DND-41 (cell line): Measurements from ENCODE around the gene ISCU.
A peak's percentile ranks its signal among the peaks of the same experiment; 100 is the strongest.

Source experiments
- CTCF ChIP-seq: IDR thresholded peaks from 2 replicates; pipeline ENCODE4 v1.5.1; 2012; ENCODE audit warnings: borderline replicate concordance, low read length, moderate library complexity, mild to moderate bottlenecking; ENCODE audit not compliant: poor library complexity, severe bottlenecking; ENCODE audit errors: extremely low read depth
- EZH2 ChIP-seq: IDR thresholded peaks from 3 replicates; pipeline ENCODE4 v1.6.1; 2012; ENCODE audit warnings: borderline replicate concordance, low read depth, mild to moderate bottlenecking, moderate library complexity, low read length, inconsistent platforms; ENCODE audit not compliant: severe bottlenecking

- no peak for TF ChIP-seq EZH2
- TF ChIP-seq CTCF = peak; percentile 0
Observed at GRCh38 chr12:108527166-108527496, 35.3 kb upstream of the ISCU start.
